Chondrocyte (in vitro differentiated cells): Measurements from ENCODE around the gene CGREF1. TPM values are rescaled to one million over a fixed set of nuclear protein-coding genes. Genes with fewer than 3 reads are reported as not detected.
A peak's percentile ranks its signal among the peaks of the same experiment; 100 is the strongest.

Experiments used
- DNase-seq: peaks from one replicate; pipeline ENCODE4 v3.0.0; 2021; ENCODE audit warnings: mixed read lengths, low spot score
- H3K27ac Mint-ChIP-seq: one replicate; pipeline ENCODE4 v1.8.0; 2021; ENCODE audit warnings: mild to moderate bottlenecking, moderate library complexity, mixed read lengths; ENCODE audit not compliant: unreplicated experiment
- H3K27me3 Mint-ChIP-seq: 2 replicates; pipeline ENCODE4 v1.8.0; 2021; ENCODE audit warnings: low read depth, mixed read lengths
- H3K36me3 Mint-ChIP-seq: 2 replicates; pipeline ENCODE4 v1.8.0; 2021; ENCODE audit warnings: low read depth, mixed read lengths
- H3K4me1 Mint-ChIP-seq: 2 replicates; pipeline ENCODE4 v1.8.0; 2021; ENCODE audit warnings: low read depth, mild to moderate bottlenecking, mixed read lengths
- H3K4me3 Mint-ChIP-seq: one replicate; pipeline ENCODE4 v1.8.0; 2021; ENCODE audit warnings: mild to moderate bottlenecking, moderate library complexity, mixed read lengths; ENCODE audit not compliant: unreplicated experiment
- H3K9me3 Mint-ChIP-seq: 2 replicates; pipeline ENCODE4 v1.8.0; 2021; ENCODE audit warnings: low read depth, mixed read lengths
- total RNA-seq: library from RNA; stranded (reverse); gene quantifications from 3 replicates; pipeline ENCODE4 v1.2.1, GENCODE V29; 2021
- TF ChIP-seq, protein P1 (sequence below): fragments of 200-600 bp; sonication (generic); IDR thresholded peaks from 2 replicates; pipeline ENCODE4 v1.5.0; 2021; ENCODE audit warnings: antibody characterized with exemption, mild to moderate bottlenecking, moderate library complexity

CGREF1 gene
- total RNA-seq, 1 donor from 2014 or later, result 15.9 TPM

DNA sequence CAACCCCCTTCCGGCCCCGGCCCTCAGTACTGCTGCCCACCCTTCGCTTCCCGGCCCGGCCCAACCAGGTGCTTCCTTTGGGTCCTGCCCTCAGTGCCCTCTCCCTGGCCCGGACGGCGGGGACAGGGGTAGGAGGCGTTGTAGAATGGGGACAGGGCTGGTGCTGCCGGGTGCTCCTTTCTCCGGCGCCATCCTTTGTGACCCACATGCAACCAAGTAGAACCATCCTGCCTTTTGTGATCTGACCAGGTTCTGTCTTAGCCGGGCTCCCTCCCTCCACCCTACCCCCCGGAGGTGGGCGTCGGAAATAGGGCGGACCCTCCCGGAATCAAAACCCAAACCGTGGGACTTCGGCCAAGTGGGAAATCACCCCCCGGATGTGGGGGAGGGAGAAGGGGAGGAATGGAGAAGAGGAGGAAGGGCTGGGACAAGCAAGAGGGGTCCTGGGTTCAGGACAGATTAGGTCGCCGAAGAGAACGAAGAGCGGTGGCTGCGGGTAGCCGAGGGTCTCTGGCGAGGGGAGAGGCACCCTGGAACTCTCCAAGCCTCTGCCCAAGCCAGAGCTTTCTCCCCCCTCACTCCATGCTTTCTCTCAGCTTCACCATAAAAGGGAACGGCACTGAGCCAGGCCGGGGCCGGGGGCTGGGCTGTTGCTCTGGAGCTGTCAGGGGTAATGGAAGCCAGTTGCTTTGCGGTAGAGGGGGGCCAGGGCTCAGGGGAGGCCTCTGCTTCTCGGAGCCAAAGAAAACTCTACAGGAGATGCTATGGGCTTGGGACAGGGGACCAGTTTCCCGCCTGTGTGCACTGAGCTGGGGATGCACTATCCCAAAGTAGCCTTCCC is 46.7 kb downstream of the CGREF1 start:
- H3K4me3 Mint-ChIP-seq, result peak overlapping the region; percentile 79
- peaks cover 75% of the 10 kb centered on the region for H3K4me1 Mint-ChIP-seq
- TF ChIP-seq, protein P1, sequence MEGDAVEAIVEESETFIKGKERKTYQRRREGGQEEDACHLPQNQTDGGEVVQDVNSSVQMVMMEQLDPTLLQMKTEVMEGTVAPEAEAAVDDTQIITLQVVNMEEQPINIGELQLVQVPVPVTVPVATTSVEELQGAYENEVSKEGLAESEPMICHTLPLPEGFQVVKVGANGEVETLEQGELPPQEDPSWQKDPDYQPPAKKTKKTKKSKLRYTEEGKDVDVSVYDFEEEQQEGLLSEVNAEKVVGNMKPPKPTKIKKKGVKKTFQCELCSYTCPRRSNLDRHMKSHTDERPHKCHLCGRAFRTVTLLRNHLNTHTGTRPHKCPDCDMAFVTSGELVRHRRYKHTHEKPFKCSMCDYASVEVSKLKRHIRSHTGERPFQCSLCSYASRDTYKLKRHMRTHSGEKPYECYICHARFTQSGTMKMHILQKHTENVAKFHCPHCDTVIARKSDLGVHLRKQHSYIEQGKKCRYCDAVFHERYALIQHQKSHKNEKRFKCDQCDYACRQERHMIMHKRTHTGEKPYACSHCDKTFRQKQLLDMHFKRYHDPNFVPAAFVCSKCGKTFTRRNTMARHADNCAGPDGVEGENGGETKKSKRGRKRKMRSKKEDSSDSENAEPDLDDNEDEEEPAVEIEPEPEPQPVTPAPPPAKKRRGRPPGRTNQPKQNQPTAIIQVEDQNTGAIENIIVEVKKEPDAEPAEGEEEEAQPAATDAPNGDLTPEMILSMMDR, result no peak
- H3K9me3 Mint-ChIP-seq, result no peaks in the 10 kb centered on the region
- H3K36me3 Mint-ChIP-seq, result peaks cover 13% of the 10 kb centered on the region
- no peaks in the 10 kb centered on the region for H3K27me3 Mint-ChIP-seq
- peak overlapping the region; percentile 94 for H3K27ac Mint-ChIP-seq
- no peak for DNase-seq

DNA sequence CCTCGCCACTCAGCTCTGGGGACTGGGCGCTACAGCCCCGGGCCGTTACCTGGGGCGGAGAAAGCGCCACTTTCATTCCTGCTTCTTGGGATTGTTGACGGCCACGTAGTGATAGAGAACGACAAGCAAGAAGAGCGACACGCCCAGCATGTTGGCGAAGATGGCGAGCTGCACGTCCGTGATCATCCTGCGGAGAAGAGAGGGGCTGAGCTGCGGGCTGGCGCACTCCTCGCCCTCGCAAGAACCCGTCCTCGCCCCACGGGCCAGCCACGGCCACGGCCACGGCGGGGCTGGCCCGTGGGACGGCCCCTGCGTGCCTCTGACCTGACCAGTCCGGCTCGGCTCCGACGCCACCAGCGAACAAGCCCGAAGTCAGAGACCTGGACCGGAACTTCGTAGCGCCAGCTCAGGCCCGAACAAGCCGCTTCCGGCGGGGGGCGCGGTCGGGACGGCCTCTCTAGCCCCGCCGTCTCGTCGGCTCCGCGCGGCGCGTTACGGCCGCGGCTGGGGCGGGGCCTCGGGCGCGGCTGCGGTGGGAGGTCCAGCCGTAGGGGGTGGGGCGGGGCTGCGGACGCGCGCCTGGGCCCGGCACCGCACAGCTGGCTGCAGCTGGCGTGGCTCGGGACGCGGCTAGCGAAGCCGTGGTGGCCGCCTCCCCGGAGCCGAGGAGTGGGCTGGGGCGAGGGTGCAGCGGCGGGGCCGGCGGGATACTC is 47.5 kb downstream of the CGREF1 start, which contains the start of gene OST4:
TSS of gene OST4 (minus strand) at position 378 of the 713 bp plus-strand sequence.
- Mint-ChIP-seq H3K9me3 (no peaks in the 10 kb centered on the region), H3K4me1 (peaks cover 70% of the 10 kb centered on the region), H3K27ac (peak within 1 kb of the TSS; percentile 94), H3K4me3 (peak within 1 kb of the TSS; percentile 96), H3K27me3 (no peaks in the 10 kb centered on the region), H3K36me3 (peaks cover 13% of the 10 kb centered on the region)
- peak; percentile 97 for DNase-seq
- TF ChIP-seq, protein P1, result peak; percentile 18

DNA sequence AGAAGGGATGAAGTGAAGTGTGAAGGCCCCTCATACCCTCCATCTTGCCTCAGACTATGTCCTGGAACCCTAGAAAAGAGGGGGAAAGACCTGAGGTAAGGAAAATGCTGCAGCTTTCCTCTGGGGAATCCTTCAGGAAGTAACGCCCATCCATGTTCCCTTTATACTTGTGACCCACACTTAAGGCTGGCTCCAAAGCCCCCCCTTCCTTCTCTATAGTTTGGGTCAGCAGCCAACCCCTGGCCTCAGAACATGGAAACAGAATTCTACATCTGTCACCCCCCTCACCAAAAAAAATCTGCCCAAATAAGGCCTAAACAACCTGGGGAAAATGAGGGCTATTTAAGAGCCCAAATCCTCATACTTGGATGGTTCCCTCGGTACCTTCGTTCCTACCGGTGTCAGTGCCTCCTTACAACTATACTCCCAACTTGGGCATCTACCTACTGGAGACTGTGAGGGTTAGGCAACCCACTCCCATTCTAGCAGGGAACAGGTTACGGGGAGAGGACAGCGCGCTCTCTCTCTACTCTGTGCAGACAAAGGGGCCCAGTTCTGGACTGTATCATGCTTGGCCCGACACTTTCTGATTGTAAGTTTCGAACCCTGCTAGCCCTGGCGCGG is 48.2 kb downstream of the CGREF1 start:
- peak overlapping the region; percentile 96 for H3K4me3 Mint-ChIP-seq
- no peak for DNase-seq
- H3K27me3 Mint-ChIP-seq, result no peaks in the 10 kb centered on the region
- H3K4me1 Mint-ChIP-seq, result peaks cover 68% of the 10 kb centered on the region
- TF ChIP-seq, protein P1, result no peak
- no peaks in the 10 kb centered on the region for H3K9me3 Mint-ChIP-seq
- H3K36me3 Mint-ChIP-seq, result peaks cover 17% of the 10 kb centered on the region
- H3K27ac Mint-ChIP-seq, result peak overlapping the region; percentile 94

DNA sequence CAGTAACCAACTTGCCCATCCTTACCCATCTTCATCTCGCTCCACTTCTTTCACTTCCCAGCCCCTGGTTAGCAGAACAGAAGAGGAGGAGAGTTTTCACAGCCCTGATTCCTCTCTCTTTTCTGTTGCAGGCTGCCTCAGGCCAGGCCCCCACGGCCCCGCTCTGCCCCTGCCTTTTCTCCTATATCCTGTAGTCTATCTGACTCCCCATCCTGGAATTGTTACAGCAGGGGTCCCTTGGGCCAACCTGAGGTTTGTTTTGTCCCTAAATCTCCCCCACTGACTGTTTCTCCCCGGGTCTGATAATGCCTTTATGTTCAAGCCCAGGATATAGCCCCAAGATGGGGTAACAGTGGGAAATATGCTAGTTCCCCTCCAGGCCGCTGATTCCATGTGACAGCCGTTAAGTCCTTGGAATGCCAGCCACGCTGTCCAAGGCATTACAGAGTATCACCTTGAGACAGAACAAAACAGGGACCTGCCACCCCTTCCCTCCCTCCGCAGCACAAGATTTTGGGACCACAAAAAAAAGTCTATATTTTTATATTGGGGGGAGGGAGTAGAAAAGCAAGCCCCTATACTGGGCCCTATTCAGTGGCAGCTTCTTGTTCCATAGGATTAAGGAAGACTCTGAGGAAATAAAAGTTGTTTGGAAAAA is 48.8 kb downstream of the CGREF1 start:
- TF ChIP-seq, protein P1, result no peak
- DNase-seq, result no peak
- no peaks in the 10 kb centered on the region for H3K9me3 Mint-ChIP-seq
- H3K4me3 Mint-ChIP-seq, result peak overlapping the region; percentile 96
- H3K36me3 Mint-ChIP-seq, result peaks cover 17% of the 10 kb centered on the region
- peaks cover 67% of the 10 kb centered on the region for H3K4me1 Mint-ChIP-seq
- peak overlapping the region; percentile 94 for H3K27ac Mint-ChIP-seq
- H3K27me3 Mint-ChIP-seq, result no peaks in the 10 kb centered on the region
